K562 (cell line): ENCODE results near the gene MPHOSPH9. TPM values are rescaled to one million over a fixed set of nuclear protein-coding genes. Genes with fewer than 3 reads are reported as not detected.
A peak's percentile ranks its signal among the peaks of the same experiment; 100 is the strongest.

Experiments used
- ATAC-seq: fragments of 200-7000 bp; cut with Tn5 transposase; 3 replicates; pipeline ENCODE4 v1.9.1; 2020; ENCODE audit warnings: moderate library complexity
- BruUV-seq: library from RNA; stranded (reverse); fragments of 400-500 nt; replicated peaks from 2 replicates; lab custom pipeline; 2021; lab: Mats Ljungman, UMichigan
- CTCF ChIA-PET: fragments of 300-600 bp; formaldehyde crosslinking; extraction: SDS; loops from one replicate; lab custom pipeline; 2021; ENCODE audit warnings: low intra/inter-chr PET ratio; lab: Yijun Ruan, JAX
- POLR2A ChIA-PET: fragments of 300-600, 350-650 bp; sonication (Branson Sonifier 250); formaldehyde crosslinking; extraction: SDS; loops from one replicate; lab custom pipeline; 2021; ENCODE audit warnings: antibody characterized with exemption, inconsistent platforms; lab: Yijun Ruan, JAX
- DNase-seq, 4 experiments: peaks; one replicate each; pipeline versions ENCODE4 v3.0.0 to v3.0.0-alpha.2; 2011 to 2018; ENCODE audit warnings: low spot score in 3 of 4, mixed read lengths in 3 of 4; ENCODE audit errors: extremely low read depth in 1 of 4
- FAIRE-seq: peaks from 2 replicates; lab custom pipeline; 2011; peaks lifted over from hg19 to GRCh38; lab: Jason Lieb, UNC
- H2AFZ ChIP-seq: 2 replicates; pipeline ENCODE4 v1.6.0; 2011; ENCODE audit warnings: low read depth, low read length, control low read depth, inconsistent platforms
- H3K27ac ChIP-seq: fragments of 200-600 bp; 3 replicates; pipeline ENCODE4 v1.8.0; 2011; ENCODE audit warnings: low read depth, mild to moderate bottlenecking, control low read depth, inconsistent platforms, low read length, moderate library complexity, mixed read lengths; ENCODE audit errors: extremely low read depth
- H3K27me3 ChIP-seq, 2 experiments: fragments of 300-600 bp in 1 of 2; 2 replicates in 1 of 2; 3 replicates in 1 of 2; pipeline versions ENCODE4 v1.6.0 to v1.8.0; 2011; ENCODE audit warnings: inconsistent platforms in 2 of 2, low read length in 2 of 2, mild to moderate bottlenecking in 1 of 2, mixed read lengths in 1 of 2, moderate library complexity in 1 of 2; ENCODE audit not compliant: control insufficient read depth in 2 of 2, insufficient read depth in 2 of 2
- H3K36me3 ChIP-seq: fragments of 300-600 bp; 3 replicates; pipeline ENCODE4 v1.8.0; 2011; ENCODE audit warnings: mild to moderate bottlenecking, low read length, inconsistent platforms; ENCODE audit not compliant: control insufficient read depth, insufficient read depth
- H3K4me1 ChIP-seq, 2 experiments: fragments of 200-600 bp in 1 of 2; replicated peaks in 1 of 2; 2 replicates in 1 of 2; 3 replicates in 1 of 2; pipeline versions ENCODE4 v1.5.1 to v1.8.0; 2011; ENCODE audit warnings: inconsistent platforms in 2 of 2, low read length in 2 of 2, mild to moderate bottlenecking in 1 of 2, mixed read lengths in 1 of 2, moderate library complexity in 1 of 2; ENCODE audit not compliant: control insufficient read depth in 2 of 2, insufficient read depth in 2 of 2
- H3K4me2 ChIP-seq: 2 replicates; pipeline ENCODE4 v1.6.1; 2011; ENCODE audit warnings: low read length, control low read depth, inconsistent platforms, mixed read lengths; ENCODE audit not compliant: insufficient read depth
- H3K4me3 ChIP-seq: fragments of 200-600 bp; sonication (generic), shearing (Covaris generic); 2 replicates; pipeline ENCODE4 v1.5.1; 2016; ENCODE audit warnings: control low read depth, inconsistent platforms
- H3K79me2 ChIP-seq: fragments of 200-600 bp; 3 replicates; pipeline ENCODE4 v1.8.0; 2011; ENCODE audit warnings: low read length, inconsistent platforms; ENCODE audit not compliant: control insufficient read depth, insufficient read depth
- H3K9ac ChIP-seq, 2 experiments: 2 replicates each; pipeline versions ENCODE4 v1.6.0 to v1.6.1; 2011; ENCODE audit warnings: low read depth in 2 of 2, low read length in 2 of 2, control low read depth in 1 of 2, inconsistent platforms in 1 of 2, mild to moderate bottlenecking in 1 of 2, mixed read lengths in 1 of 2; ENCODE audit not compliant: insufficient read depth in 1 of 2
- H3K9me1 ChIP-seq: one replicate; pipeline ENCODE4 v1.6.0; 2011; ENCODE audit warnings: inconsistent platforms, mild to moderate bottlenecking, low read length, moderate library complexity; ENCODE audit not compliant: control insufficient read depth, insufficient read depth
- H3K9me3 ChIP-seq: replicated peaks from 2 replicates; pipeline ENCODE4 v1.5.1; 2011; ENCODE audit warnings: low read depth, low read length, inconsistent platforms; ENCODE audit not compliant: control insufficient read depth, insufficient read depth
- H4K20me1 ChIP-seq: replicated peaks from 2 replicates; pipeline ENCODE4 v1.6.1; 2011; ENCODE audit warnings: low read length, inconsistent platforms, mixed read lengths; ENCODE audit not compliant: control insufficient read depth, insufficient read depth
- L3MBTL2 ChIP-seq: fragments of 450-650 bp; IDR thresholded peaks from 2 replicates; pipeline ENCODE4 v1.6.1; 2016; ENCODE audit warnings: mild to moderate bottlenecking, moderate library complexity
- TCF3 ChIP-seq: sonication (generic); formaldehyde crosslinking; IDR thresholded peaks from 2 replicates; pipeline ENCODE4 v1.4.0; 2020; ENCODE audit warnings: mild to moderate bottlenecking, missing genetic modification reagents
- ZNF263 ChIP-seq: sonication (generic); formaldehyde crosslinking; IDR thresholded peaks from 2 replicates; pipeline ENCODE4 v1.8.0; 2022; ENCODE audit warnings: mild to moderate bottlenecking, missing genetic modification reagents, borderline replicate concordance
- WGBS: fragments of 100-300 bp; shearing (Covaris generic); methylation state at CpG from one replicate; pipeline ENCODE4 v1.1.6; 2016; ENCODE audit warnings: low coverage, mixed read lengths; ENCODE audit not compliant: insufficient coverage; ENCODE audit errors: missing lambda C conversion rate; 5-methylcytosine and 5-hydroxymethylcytosine counted together
- in situ Hi-C: fragments of 300-500 bp; cut with MboI; formaldehyde crosslinking; loops from 4 replicates; pipeline ENCODE4 v1.15.0; 2018; ENCODE audit warnings: inconsistent platforms, mixed read lengths
- intact Hi-C: fragments of 100-400 bp; cut with micrococcal nuclease; formaldehyde crosslinking; loops from 2 replicates; pipeline ENCODE4 v1.14.2; 2022
- polyA plus RNA-seq, 8 experiments: library from polyadenylated mRNA; depleted of rRNA in 4 of 8; stranded (reverse) in 5 of 8; unstranded in 3 of 8; fragments of >200 nt; fragmentation: Nextera tagmentation in 2 of 8; fragmentation: Illumina TruSeq in 1 of 8; extraction: Ambion mirVana in 2 of 8; extraction: Trizol in 1 of 8; gene quantifications; 2 replicates each; pipeline versions ENCODE4 v1.2.1 to v1.2.3, GENCODE V29; 2011 to 2014; ENCODE audit warnings: inconsistent platforms in 1 of 8, missing spikeins in 1 of 8
- total RNA-seq, 7 experiments: library from RNA; depleted of rRNA in 6 of 7; stranded (reverse); fragments of >200 nt in 6 of 7; fragmentation: Illumina TruSeq in 2 of 7; extraction: Trizol in 2 of 7; gene quantifications; 2 replicates each; pipeline versions ENCODE4 v1.2.1 to v1.2.3, GENCODE V29; 2011 to 2021; ENCODE audit warnings: low replicate concordance in 1 of 7
- TF ChIP-seq, protein P1 (sequence below): sonication (generic); formaldehyde crosslinking; IDR thresholded peaks from 2 replicates; pipeline ENCODE4 v1.8.1; 2023; ENCODE audit warnings: missing genetic modification reagents, mild to moderate bottlenecking, borderline replicate concordance

Gene MPHOSPH9
- total and polyA plus RNA-seq, 9 of the 15 experiments (the other 6 are each of a cell fraction or from before 2014, with no cell fraction given) = 14.2 to 103 (median 54.5) TPM

- TF ChIP-seq, protein P1, sequence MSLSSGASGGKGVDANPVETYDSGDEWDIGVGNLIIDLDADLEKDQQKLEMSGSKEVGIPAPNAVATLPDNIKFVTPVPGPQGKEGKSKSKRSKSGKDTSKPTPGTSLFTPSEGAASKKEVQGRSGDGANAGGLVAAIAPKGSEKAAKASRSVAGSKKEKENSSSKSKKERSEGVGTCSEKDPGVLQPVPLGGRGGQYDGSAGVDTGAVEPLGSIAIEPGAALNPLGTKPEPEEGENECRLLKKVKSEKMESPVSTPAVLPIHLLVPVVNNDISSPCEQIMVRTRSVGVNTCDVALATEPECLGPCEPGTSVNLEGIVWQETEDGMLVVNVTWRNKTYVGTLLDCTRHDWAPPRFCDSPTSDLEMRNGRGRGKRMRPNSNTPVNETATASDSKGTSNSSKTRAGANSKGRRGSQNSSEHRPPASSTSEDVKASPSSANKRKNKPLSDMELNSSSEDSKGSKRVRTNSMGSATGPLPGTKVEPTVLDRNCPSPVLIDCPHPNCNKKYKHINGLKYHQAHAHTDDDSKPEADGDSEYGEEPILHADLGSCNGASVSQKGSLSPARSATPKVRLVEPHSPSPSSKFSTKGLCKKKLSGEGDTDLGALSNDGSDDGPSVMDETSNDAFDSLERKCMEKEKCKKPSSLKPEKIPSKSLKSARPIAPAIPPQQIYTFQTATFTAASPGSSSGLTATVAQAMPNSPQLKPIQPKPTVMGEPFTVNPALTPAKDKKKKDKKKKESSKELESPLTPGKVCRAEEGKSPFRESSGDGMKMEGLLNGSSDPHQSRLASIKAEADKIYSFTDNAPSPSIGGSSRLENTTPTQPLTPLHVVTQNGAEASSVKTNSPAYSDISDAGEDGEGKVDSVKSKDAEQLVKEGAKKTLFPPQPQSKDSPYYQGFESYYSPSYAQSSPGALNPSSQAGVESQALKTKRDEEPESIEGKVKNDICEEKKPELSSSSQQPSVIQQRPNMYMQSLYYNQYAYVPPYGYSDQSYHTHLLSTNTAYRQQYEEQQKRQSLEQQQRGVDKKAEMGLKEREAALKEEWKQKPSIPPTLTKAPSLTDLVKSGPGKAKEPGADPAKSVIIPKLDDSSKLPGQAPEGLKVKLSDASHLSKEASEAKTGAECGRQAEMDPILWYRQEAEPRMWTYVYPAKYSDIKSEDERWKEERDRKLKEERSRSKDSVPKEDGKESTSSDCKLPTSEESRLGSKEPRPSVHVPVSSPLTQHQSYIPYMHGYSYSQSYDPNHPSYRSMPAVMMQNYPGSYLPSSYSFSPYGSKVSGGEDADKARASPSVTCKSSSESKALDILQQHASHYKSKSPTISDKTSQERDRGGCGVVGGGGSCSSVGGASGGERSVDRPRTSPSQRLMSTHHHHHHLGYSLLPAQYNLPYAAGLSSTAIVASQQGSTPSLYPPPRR (CRISPR knock-in tag) = no peak
Measured at GRCh38 chr12:123260081-123260480, 27.1 kb upstream of the MPHOSPH9 start (continued).

- DNase-seq (no peak), ATAC-seq (peak; percentile 57), FAIRE-seq (no peak)
- intact Hi-C loops (no loop called here), in situ Hi-C loops (no loop called here)
- BruUV-seq = no TSS peak
- ChIA-PET CTCF (no interaction called here), POLR2A (interaction anchor here (0.7 to 1.3 kb wide), 5 partner anchors 9 to 397 kb away, joined by 3 to 4 read pairs (median 3); no protein-coding TSS in a partner anchor)
- peaks cover 7% of the 10 kb centered on the region; the same call in 2 of the 3 replicates for H3K79me2 ChIP-seq
- H3K27ac ChIP-seq = no peak overlapping the region
- H4K20me1 ChIP-seq = peaks cover under 1% of the 10 kb centered on the region; the same call in 1 of the 2 replicates
- peaks cover 0 to 5% of the 10 kb centered on the region in 2 experiments; a peak in 3 of 5 replicates for H3K4me1 ChIP-seq
- H3K27me3 ChIP-seq = no peaks in the 10 kb centered on the region
- 0 out of 2 replicates have a peak, but pooled peaks have one; percentile 19 for TF ChIP-seq L3MBTL2
- no peak for TF ChIP-seq ZNF263 (CRISPR knock-in tag)
- TF ChIP-seq TCF3 (CRISPR knock-in tag) = 0 out of 2 replicates have a peak, but pooled peaks have one; percentile 19
- no peaks in the 10 kb centered on the region for H3K9me1 ChIP-seq
- H3K36me3 ChIP-seq = peaks cover 85% of the 10 kb centered on the region
- H3K4me2 ChIP-seq = no peak overlapping the region
- H3K4me3 ChIP-seq = no peak overlapping the region
- no peak overlapping the region for H2AFZ ChIP-seq
- H3K9me3 ChIP-seq = no peaks in the 10 kb centered on the region
- 45% methylated on average over 4 of the region's 4 CpGs for WGBS
- H3K9ac ChIP-seq = 0 out of 4 replicates have a peak overlapping the region, but pooled peaks of 1 of the 2 experiments have one; percentile 29
Measured at GRCh38 chr12:123258593-123258992, 25.7 kb upstream of the MPHOSPH9 start.
